Neuronal stem cell (in vitro differentiated cells): ENCODE results near the gene SPATA46.
"Not testable (repeated sequence)": the region's sequence is repeated elsewhere in the genome, so short reads cannot be mapped to it uniquely, and the experiment has no call there.

Experiments used
- DNase-seq: peaks from one replicate; pipeline ENCODE4 v3.0.0-alpha.2; 2013; ENCODE audit warnings: low spot score
- H2AFZ ChIP-seq: one replicate; pipeline ENCODE4 v1.6.1; 2013; ENCODE audit warnings: mild to moderate bottlenecking, low read length, inconsistent platforms
- H2AK5ac ChIP-seq: 2 replicates; pipeline ENCODE4 v1.6.1; 2013; ENCODE audit warnings: low read depth, mild to moderate bottlenecking, inconsistent platforms, low read length, moderate library complexity, mixed read lengths
- H2BK120ac ChIP-seq: 2 replicates; pipeline ENCODE4 v1.6.1; 2013; ENCODE audit warnings: low read depth, mild to moderate bottlenecking, inconsistent platforms, low read length, moderate library complexity, mixed read lengths
- H2BK12ac ChIP-seq: one replicate; pipeline ENCODE4 v1.6.1; 2013; ENCODE audit warnings: low read length, inconsistent platforms
- H2BK15ac ChIP-seq: 2 replicates; pipeline ENCODE4 v1.6.1; 2013; ENCODE audit warnings: mild to moderate bottlenecking, low read length, inconsistent platforms, mixed read lengths
- H2BK5ac ChIP-seq: one replicate; pipeline ENCODE4 v1.6.1; 2013; ENCODE audit warnings: inconsistent platforms, mild to moderate bottlenecking, low read length, moderate library complexity
- H3K14ac ChIP-seq: one replicate; pipeline ENCODE4 v1.6.1; 2013; ENCODE audit warnings: low read length, inconsistent platforms
- H3K18ac ChIP-seq: 2 replicates; pipeline ENCODE4 v1.6.1; 2013; ENCODE audit warnings: low read length, inconsistent platforms
- H3K23ac ChIP-seq: 2 replicates; pipeline ENCODE4 v1.6.1; 2013; ENCODE audit warnings: low read depth, mild to moderate bottlenecking, mixed read lengths, low read length, inconsistent platforms; ENCODE audit not compliant: poor library complexity
- H3K27ac ChIP-seq: replicated peaks from 3 replicates; pipeline ENCODE4 v1.5.1; 2013; ENCODE audit warnings: low read length, inconsistent platforms
- H3K27me3 ChIP-seq, 3 experiments: 2 replicates each; pipeline ENCODE4 v1.6.1; 2013; ENCODE audit warnings: low read length in 3 of 3, mild to moderate bottlenecking in 2 of 3, inconsistent platforms in 1 of 3, low read depth in 1 of 3, mixed read lengths in 1 of 3, moderate library complexity in 1 of 3; ENCODE audit not compliant: control insufficient read depth in 3 of 3, insufficient read depth in 3 of 3
- H3K36me3 ChIP-seq, 2 donors: replicated peaks in 1 of 2; 2 replicates each; pipeline ENCODE4 v1.6.1; 2013; ENCODE audit warnings: low read length in 2 of 2; ENCODE audit not compliant: control insufficient read depth in 2 of 2, insufficient read depth in 2 of 2
- H3K4ac ChIP-seq: 2 replicates; pipeline ENCODE4 v1.6.1; 2013; ENCODE audit warnings: inconsistent platforms, mild to moderate bottlenecking, low read length, moderate library complexity
- H3K4me1 ChIP-seq, 2 donors: 1 replicate in 1 of 2; 2 replicates in 1 of 2; pipeline ENCODE4 v1.6.1; 2013; ENCODE audit warnings: low read length in 2 of 2, low read depth in 1 of 2; ENCODE audit not compliant: control insufficient read depth in 2 of 2, insufficient read depth in 1 of 2
- H3K4me2 ChIP-seq: one replicate; pipeline ENCODE4 v1.6.1; 2013; ENCODE audit warnings: mild to moderate bottlenecking, low read length, inconsistent platforms; ENCODE audit not compliant: insufficient read depth, poor library complexity, severe bottlenecking
- H3K4me3 ChIP-seq, 2 donors: 2 replicates each; pipeline ENCODE4 v1.5.1; 2013; ENCODE audit warnings: low read length in 2 of 2, mild to moderate bottlenecking in 2 of 2, inconsistent platforms in 1 of 2, moderate library complexity in 1 of 2
- H3K79me1 ChIP-seq: one replicate; pipeline ENCODE4 v1.6.1; 2013; ENCODE audit warnings: low read depth, mild to moderate bottlenecking, inconsistent platforms, low read length, moderate library complexity
- H3K9ac ChIP-seq: one replicate; pipeline ENCODE4 v1.6.1; 2013; ENCODE audit warnings: mild to moderate bottlenecking, low read depth, low read length, inconsistent platforms; ENCODE audit not compliant: poor library complexity
- H3K9me3 ChIP-seq, 2 donors: replicated peaks in 1 of 2; 2 replicates each; pipeline versions ENCODE3 to v1.6.1; 2013; ENCODE audit warnings: low read length in 2 of 2, mild to moderate bottlenecking in 2 of 2, inconsistent platforms in 1 of 2, low read depth in 1 of 2, mixed read lengths in 1 of 2, moderate library complexity in 1 of 2; ENCODE audit not compliant: control insufficient read depth in 2 of 2, insufficient read depth in 1 of 2
- H4K8ac ChIP-seq: one replicate; pipeline ENCODE4 v1.6.1; 2013; ENCODE audit warnings: low read depth, mild to moderate bottlenecking, inconsistent platforms, low read length, moderate library complexity
- H4K91ac ChIP-seq: one replicate; pipeline ENCODE4 v1.6.1; 2013; ENCODE audit warnings: low read length, low read depth, mild to moderate bottlenecking, inconsistent platforms; ENCODE audit not compliant: poor library complexity
- WGBS, 2 donors: extraction: QIAGEN DNeasy Blood & Tissue Kit; methylation state at CpG; one replicate each; pipeline ENCODE4 v1.1.7; 2013; ENCODE audit warnings: missing lambda C conversion rate in 2 of 2, mixed read lengths in 1 of 2; ENCODE audit not compliant: insufficient read length in 2 of 2, insufficient replicate concordance in 1 of 2; ENCODE audit errors: extremely low coverage in 2 of 2; 5-methylcytosine and 5-hydroxymethylcytosine counted together

The SPATA46 gene

GRCh38 chr1:162357681-162358266 is 18.9 kb downstream of the SPATA46 start:
- WGBS, 2 donors = no CpG with 5 or more reads among the region's 5 CpGs
- no peak overlapping the region for H2BK5ac ChIP-seq
- H3K23ac ChIP-seq = no peak overlapping the region
- no peak overlapping the region for H3K14ac ChIP-seq
- H2AFZ ChIP-seq = no peak overlapping the region
- H2BK120ac ChIP-seq = no peak overlapping the region
- peaks cover 0 to 5% of the 10 kb centered on the region in 2 donors for H3K4me1 ChIP-seq
- no peak overlapping the region for H2BK15ac ChIP-seq
- no peak overlapping the region for H3K27ac ChIP-seq
- H3K4me2 ChIP-seq = no peak overlapping the region
- H4K8ac ChIP-seq = no peak overlapping the region
- H2BK12ac ChIP-seq = no peak overlapping the region
- H3K79me1 ChIP-seq = no peaks in the 10 kb centered on the region
- no peak overlapping the region for H3K4ac ChIP-seq
- H3K4me3 ChIP-seq = no peak overlapping the region
- H3K18ac ChIP-seq = no peak overlapping the region
- no peaks in the 10 kb centered on the region for H3K9me3 ChIP-seq
- H3K27me3 ChIP-seq = no peaks in the 10 kb centered on the region
- no peak overlapping the region for H3K9ac ChIP-seq
- H4K91ac ChIP-seq = no peak overlapping the region
- DNase-seq = peak; percentile 51
- peaks cover 7 to 73% of the 10 kb centered on the region in 2 donors for H3K36me3 ChIP-seq
- H2AK5ac ChIP-seq = no peak overlapping the region

- Histone ChIP-seq H3K14ac (no peak overlapping the region), H3K4me3 (no peak overlapping the region), H2BK15ac (peak overlapping the region; percentile 42), H3K18ac (peak overlapping the region; percentile 41), H3K4me2 (no peak overlapping the region), H4K91ac (no peak overlapping the region), H2BK5ac (no peak overlapping the region), H2BK120ac (peak overlapping the region; percentile 9), H2AK5ac (no peak overlapping the region), H3K79me1 (no peaks in the 10 kb centered on the region), H3K27me3 (no peaks in the 10 kb centered on the region), H2AFZ (no peak overlapping the region), H4K8ac (no peak overlapping the region), H3K9ac (no peak overlapping the region), H3K23ac (no peak overlapping the region), H3K27ac (no peak overlapping the region), H3K4me1 (peaks cover 6 to 9% of the 10 kb centered on the region in 2 donors), H2BK12ac (no peak overlapping the region), H3K9me3 (no peaks in the 10 kb centered on the region), H3K4ac (no peak overlapping the region), H3K36me3 (peaks cover 7 to 42% of the 10 kb centered on the region in 2 donors)
- WGBS, 2 donors = no CpG with 5 or more reads among the region's 5 CpGs
- no peak for DNase-seq
These were observed 23.0 kb downstream of the SPATA46 start for GRCh38 chr1:162353702-162354101.

DNA sequence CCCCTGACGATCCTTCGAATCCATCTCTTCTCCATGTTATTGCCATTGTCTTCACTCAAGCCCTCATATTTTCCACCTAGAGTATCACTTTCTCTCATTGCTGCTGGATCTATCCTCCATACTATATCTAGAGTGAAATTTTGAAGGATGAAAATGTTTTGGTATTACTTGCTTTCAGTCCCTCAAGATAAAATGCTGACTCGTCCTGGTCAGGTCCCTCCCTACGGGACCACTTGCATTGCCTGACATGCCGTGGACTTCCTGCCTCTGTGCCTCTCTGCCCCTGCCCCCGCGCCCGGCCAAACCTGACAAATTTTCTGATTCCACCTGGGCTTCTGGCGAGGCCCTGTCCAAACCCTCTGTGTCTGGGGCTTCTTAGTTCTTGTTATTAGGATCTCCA is 23.6 kb downstream of the SPATA46 start:
- Histone ChIP-seq H2BK5ac (no peak overlapping the region), H4K91ac (no peak overlapping the region), H3K14ac (no peak overlapping the region), H3K9ac (no peak overlapping the region), H3K9me3 (no peaks in the 10 kb centered on the region), H2AK5ac (no peak overlapping the region), H3K27me3 (no peaks in the 10 kb centered on the region), H2AFZ (no peak overlapping the region), H4K8ac (no peak overlapping the region), H3K4ac (no peak overlapping the region), H3K4me1 (peaks cover 6 to 9% of the 10 kb centered on the region in 2 donors), H2BK15ac (no peak overlapping the region), H3K23ac (no peak overlapping the region), H3K4me3 (no peak overlapping the region), H3K4me2 (no peak overlapping the region), H3K36me3 (peaks cover 7 to 38% of the 10 kb centered on the region in 2 donors), H2BK12ac (no peak overlapping the region), H3K79me1 (no peaks in the 10 kb centered on the region), H3K27ac (no peak overlapping the region), H2BK120ac (no peak overlapping the region), H3K18ac (no peak overlapping the region)
- no CpG with 5 or more reads among the region's 9 CpGs for WGBS, 2 donors
- no peak for DNase-seq

DNA sequence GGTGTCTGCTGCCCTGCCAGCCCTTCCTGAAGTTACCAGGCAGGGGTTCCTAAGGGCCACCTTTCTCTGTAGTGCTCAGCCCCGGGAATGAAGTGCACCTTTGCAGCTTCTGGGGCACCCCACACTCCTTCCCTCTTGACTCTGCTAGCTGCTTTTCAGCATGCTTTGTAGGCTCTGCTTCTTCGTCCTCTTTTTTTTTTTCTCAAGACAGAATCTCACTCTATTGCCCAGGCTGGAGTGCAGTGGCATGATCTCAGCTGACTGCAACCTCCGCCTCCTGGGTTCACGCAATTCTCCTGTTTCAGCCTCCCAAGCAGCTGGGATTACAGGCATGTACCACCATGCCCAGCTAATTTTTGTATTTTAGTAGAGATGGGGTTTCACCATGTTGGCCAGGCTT is 24.8 kb downstream of the SPATA46 start:
- H3K4me1 ChIP-seq, H3K4me3 ChIP-seq, H3K14ac ChIP-seq: not testable (repeated sequence)

More for the DNA sequence above, 24.8 kb downstream of the SPATA46 start:
- not testable (repeated sequence) for H3K9me3 ChIP-seq, H2BK15ac ChIP-seq, H3K18ac ChIP-seq, H2BK120ac ChIP-seq, H3K27me3 ChIP-seq, H3K4me2 ChIP-seq, H3K79me1 ChIP-seq, H2BK5ac ChIP-seq, H2AFZ ChIP-seq, H3K23ac ChIP-seq, H3K9ac ChIP-seq, H2AK5ac ChIP-seq, H4K91ac ChIP-seq, H2BK12ac ChIP-seq, H3K4ac ChIP-seq, H4K8ac ChIP-seq, H3K27ac ChIP-seq, DNase-seq
- no CpG with 5 or more reads among the region's 4 CpGs for WGBS, 2 donors
- peaks cover 5 to 35% of the 10 kb centered on the region in 2 donors for H3K36me3 ChIP-seq
